ENCODE data around the gene TCF12.

Gene TCF12

DNA sequence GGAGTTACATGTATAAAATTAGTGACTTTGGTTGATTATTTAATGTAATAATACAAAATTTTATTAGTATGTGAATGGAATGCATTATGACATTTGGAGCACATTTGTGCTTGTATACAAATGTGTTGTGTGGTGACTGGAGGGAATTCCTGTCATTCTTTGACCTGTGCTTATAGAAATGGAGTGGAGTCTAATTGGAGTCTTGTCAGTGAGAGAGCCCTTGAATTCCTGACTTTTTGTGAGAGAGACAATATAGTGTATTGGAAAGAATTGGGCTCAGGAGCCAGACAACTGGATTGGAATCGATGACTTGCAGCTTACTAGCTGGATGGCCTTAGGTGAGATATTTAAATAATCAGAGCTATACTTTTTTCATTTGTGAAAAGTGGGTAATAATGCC, 9.4 kb downstream of the TCF12 start:
- no peak for DNase-seq (ENCODE audit: low read depth in 1 of 2, low spot score in 1 of 2)
- Histone ChIP-seq H3K27ac (replicated peaks) (no peak overlapping the region), H3K4me3 (replicated peaks; ENCODE audit: insufficient read depth, low read length) (no peak overlapping the region), H3K27me3 (ENCODE audit: insufficient read depth, poor library complexity, severe bottlenecking) (no peaks in the 10 kb centered on the region)
- TF ChIP-seq REST (IDR thresholded peaks at IDR 0.05; ENCODE audit: insufficient replicate concordance, low read depth) (no peak), SPI1 (IDR thresholded peaks at IDR 0.05; ENCODE audit: borderline replicate concordance, low read depth) (no peak), POLR2AphosphoS5 (IDR thresholded peaks at IDR 0.05; ENCODE audit: low read depth) (no peak), GABPA (IDR thresholded peaks at IDR 0.05; ENCODE audit: low read depth) (no peak)
- TF ChIP-seq, protein P1, sequence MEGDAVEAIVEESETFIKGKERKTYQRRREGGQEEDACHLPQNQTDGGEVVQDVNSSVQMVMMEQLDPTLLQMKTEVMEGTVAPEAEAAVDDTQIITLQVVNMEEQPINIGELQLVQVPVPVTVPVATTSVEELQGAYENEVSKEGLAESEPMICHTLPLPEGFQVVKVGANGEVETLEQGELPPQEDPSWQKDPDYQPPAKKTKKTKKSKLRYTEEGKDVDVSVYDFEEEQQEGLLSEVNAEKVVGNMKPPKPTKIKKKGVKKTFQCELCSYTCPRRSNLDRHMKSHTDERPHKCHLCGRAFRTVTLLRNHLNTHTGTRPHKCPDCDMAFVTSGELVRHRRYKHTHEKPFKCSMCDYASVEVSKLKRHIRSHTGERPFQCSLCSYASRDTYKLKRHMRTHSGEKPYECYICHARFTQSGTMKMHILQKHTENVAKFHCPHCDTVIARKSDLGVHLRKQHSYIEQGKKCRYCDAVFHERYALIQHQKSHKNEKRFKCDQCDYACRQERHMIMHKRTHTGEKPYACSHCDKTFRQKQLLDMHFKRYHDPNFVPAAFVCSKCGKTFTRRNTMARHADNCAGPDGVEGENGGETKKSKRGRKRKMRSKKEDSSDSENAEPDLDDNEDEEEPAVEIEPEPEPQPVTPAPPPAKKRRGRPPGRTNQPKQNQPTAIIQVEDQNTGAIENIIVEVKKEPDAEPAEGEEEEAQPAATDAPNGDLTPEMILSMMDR (IDR thresholded peaks at IDR 0.05; ENCODE audit: insufficient read depth, low read length) = no peak

DNA sequence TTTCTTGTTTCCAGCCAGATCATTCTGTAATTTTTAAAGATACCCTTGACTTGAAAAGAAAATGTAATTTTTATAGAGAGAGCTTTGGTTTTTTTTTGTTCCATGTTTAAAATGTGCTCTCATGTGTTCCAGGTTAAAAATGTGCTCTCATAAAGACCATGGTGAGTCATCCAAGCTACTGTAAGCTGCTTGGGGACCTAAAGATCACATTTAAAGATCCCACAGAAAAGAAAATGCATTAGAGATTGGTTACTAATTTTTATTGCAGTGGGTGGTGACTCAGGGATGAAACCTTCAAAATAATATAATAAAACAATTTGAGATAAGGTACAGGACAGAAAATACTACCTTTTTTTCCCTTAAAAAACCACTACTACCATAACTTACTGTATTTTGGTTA, 11.0 kb downstream of the TCF12 start:
- TF ChIP-seq SPI1 (IDR thresholded peaks at IDR 0.05; ENCODE audit: borderline replicate concordance, low read depth) (no peak), POLR2AphosphoS5 (IDR thresholded peaks at IDR 0.05; ENCODE audit: low read depth) (no peak), GABPA (IDR thresholded peaks at IDR 0.05; ENCODE audit: low read depth) (no peak), REST (IDR thresholded peaks at IDR 0.05; ENCODE audit: insufficient replicate concordance, low read depth) (no peak)
- TF ChIP-seq, protein P1 (IDR thresholded peaks at IDR 0.05; ENCODE audit: insufficient read depth, low read length) = no peak
- Histone ChIP-seq H3K4me3 (replicated peaks; ENCODE audit: insufficient read depth, low read length) (no peak overlapping the region), H3K27me3 (ENCODE audit: insufficient read depth, poor library complexity, severe bottlenecking) (no peaks in the 10 kb centered on the region), H3K27ac (replicated peaks) (no peak overlapping the region)
- no peak for DNase-seq (ENCODE audit: low read depth in 1 of 2, low spot score in 1 of 2)

DNA sequence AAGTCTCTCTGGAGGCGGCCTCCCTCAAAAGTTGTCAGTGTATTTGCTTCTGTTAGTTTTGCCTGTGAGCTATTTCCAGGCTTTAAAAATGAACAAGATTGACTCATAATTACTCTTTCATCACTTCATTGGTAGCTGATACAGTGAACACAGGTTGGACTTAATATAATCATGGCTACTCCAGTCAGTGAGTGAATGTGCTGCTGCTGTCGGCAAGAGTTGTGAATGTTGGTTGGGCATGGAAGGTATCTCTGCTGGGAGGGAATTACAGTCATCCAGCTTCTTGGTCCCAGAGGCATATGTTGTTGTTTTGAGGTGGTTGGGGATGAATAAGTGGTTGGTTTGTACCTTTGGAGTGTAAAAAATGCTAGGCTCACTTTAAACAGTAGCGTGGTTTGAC, 11.5 kb downstream of the TCF12 start:
- Histone ChIP-seq H3K27me3 (ENCODE audit: insufficient read depth, poor library complexity, severe bottlenecking) (no peaks in the 10 kb centered on the region), H3K4me3 (replicated peaks; ENCODE audit: insufficient read depth, low read length) (no peak overlapping the region), H3K27ac (replicated peaks) (no peak overlapping the region)
- TF ChIP-seq, protein P1 (IDR thresholded peaks at IDR 0.05; ENCODE audit: insufficient read depth, low read length) = no peak
- TF ChIP-seq GABPA (IDR thresholded peaks at IDR 0.05; ENCODE audit: low read depth) = no peak
- TF ChIP-seq SPI1 (IDR thresholded peaks at IDR 0.05; ENCODE audit: borderline replicate concordance, low read depth) = no peak
- TF ChIP-seq REST (IDR thresholded peaks at IDR 0.05; ENCODE audit: insufficient replicate concordance, low read depth) = no peak
- no peak for TF ChIP-seq POLR2AphosphoS5 (IDR thresholded peaks at IDR 0.05; ENCODE audit: low read depth)
- DNase-seq (ENCODE audit: low read depth in 1 of 2, low spot score in 1 of 2) = no peak

Data from HL-60 (cell line).